GM19240 (cell line): ENCODE data around the gene ASCC1.
"Not testable (repeated sequence)": the region's sequence is repeated elsewhere in the genome, so short reads cannot be mapped to it uniquely, and the experiment has no call there.

Experiments used
- DNase-seq: peaks from one replicate; pipeline ENCODE4 v3.0.0; 2011; ENCODE audit warnings: low spot score; ENCODE audit not compliant: insufficient read length

ASCC1 gene

DNA sequence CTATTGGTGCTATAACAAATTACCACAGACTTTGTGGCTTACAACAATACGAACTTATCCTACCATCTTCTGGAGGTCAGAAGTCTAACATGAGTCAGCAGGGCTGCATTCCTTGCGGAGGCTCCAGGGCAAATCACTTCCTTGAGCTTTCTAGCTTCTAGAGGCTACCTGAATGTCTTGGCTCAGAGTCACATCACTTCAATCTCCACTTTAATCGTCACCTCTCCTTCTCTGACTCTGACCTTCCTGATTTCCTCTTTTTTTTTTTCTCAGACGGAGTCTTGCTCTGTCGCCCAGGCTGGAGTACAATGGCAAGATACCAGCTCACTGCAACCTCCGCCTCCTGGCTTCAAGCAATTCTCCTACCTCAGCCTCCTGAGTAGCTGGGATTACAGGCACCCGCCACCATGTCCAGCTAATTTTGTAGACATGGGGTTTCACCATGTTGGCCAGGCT is 44.9 kb downstream of the ASCC1 start:
- DNase-seq = no peak

GRCh38 chr10:72170733-72171132 is 45.3 kb downstream of the ASCC1 start:
- DNase-seq = no peak

- DNase-seq = no peak
Measured at GRCh38 chr10:72170263-72170662, 45.8 kb downstream of the ASCC1 start.

DNA sequence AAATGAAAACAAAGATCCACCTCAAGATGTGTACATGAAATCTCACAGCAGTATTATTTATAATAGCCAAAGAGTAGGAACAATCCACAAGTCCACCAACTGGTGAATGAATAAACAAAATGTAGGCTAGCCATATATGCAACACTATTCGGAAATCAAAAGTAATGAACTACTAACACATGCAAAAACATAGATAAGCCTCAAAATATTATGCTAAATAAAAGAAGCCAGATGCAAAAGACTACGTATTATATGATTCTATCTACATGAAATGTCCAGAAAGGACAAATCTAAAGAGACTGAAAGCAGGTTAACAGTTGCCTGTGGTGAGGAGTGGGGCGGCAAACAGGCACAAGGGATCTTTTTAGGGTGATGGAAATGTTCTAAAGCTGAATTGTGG is 49.0 kb downstream of the ASCC1 start:
- DNase-seq = no peak

- no peak for DNase-seq
Measured at GRCh38 chr10:72164617-72165016, 51.5 kb downstream of the ASCC1 start.

GRCh38 chr10:72162978-72163377 is 53.1 kb downstream of the ASCC1 start:
- no peak for DNase-seq

- DNase-seq = no peak
Measured at GRCh38 chr10:72158176-72158575, 57.9 kb downstream of the ASCC1 start.

- DNase-seq = no peak
Measured at GRCh38 chr10:72156223-72156622, 59.9 kb downstream of the ASCC1 start.

- no peak for DNase-seq
Measured at GRCh38 chr10:72152286-72152685, 63.8 kb downstream of the ASCC1 start.

DNA sequence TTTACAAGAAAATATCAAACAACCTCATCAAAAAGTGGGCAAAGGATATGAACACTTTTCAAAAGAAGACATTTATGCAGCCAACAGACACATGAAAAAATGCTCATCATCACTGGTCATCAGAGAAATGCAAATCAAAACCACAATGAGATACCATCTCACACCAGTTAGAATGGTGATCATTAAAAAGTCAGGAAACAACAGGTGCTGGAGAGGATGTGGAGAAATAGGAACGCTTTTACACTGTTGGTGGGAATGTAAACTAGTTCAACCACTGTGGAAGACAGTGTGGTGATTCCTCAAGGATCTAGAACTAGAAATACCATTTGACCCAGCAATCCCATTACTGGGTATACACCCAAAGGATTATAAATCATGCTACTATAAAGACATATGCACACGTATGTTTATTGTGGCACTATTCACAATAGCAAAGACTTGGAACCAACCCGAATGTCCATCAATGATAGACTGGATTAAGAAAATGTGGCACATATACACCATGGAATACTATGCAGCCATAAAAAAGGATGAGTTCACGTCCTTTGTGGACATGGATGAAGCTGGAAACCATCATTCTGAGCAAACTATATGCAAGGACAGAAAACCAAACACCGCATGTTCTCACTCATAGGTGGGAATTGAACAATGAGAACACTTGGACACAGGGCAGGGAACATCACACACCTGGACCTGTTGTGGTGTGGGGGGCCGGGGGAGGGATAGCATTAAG is 65.2 kb downstream of the ASCC1 start:
- not testable (repeated sequence) for DNase-seq

DNA sequence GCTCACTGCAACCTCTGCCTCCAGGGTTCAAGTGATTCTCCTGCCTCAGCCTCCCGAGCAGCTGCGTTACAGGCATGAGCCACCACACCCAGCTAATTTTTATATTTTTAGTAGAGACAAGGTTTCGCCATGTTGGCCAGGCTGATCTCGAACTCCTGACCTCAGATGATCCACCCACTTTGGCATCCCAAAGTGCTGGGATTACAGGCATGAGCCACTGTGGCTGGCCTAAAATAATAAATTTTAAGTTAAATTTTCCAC is 68.8 kb downstream of the ASCC1 start:
- not testable (repeated sequence) for DNase-seq

DNA sequence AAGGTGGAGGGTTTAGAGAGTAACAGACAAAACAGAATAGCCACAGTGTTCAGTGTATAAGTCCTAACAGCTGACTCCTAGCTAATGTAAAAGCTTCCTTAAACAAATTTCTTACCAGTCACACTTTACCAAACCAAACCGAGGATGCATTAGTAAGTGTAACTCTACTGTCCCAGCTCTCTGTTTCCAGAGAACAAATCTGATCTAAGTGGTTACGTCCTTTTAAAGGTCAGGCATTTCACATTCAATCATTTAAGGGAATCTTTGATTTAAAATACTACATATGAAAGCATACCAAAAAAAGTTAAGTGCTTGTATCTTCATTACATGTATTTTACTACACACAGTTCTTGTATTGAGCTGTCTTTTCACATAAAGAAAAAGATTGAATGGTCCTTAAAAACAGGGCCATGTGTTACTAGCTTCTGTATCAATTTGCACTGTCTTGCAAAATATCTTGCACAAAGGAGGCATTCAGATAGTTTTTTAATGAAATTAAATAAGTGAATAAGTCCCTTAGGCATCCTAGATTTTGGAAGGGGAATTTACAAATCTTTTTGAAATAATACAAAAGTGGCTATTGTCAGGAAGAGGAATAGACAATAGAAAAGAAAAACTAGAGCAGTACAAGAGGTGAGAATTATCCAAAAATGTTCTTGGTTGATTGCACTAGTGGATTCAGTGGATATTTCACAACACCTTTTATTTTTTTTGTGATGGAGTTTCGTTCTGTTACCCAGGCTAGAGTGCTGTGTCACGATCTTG is 69.3 kb downstream of the ASCC1 start:
- no peak for DNase-seq

DNA sequence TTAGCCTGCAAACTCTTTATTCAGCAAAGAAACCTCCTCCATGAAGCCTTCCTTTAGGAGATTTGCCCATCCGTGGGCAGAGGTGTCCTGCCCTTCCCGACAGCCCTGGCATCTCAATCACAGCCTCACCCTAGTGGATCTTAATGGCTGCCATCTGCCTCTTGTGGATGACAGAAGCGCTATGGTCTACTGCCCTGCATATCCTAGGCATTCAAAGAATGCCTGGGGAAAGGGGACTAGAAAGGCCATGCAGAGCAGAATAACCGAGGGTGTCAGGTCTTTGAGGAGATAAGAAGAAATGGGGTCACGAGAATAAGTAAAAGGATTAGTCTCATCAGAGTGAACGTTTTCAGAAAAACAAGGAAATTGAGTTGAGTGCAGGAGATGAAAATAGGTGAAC is 70.0 kb downstream of the ASCC1 start:
- no peak for DNase-seq

DNA sequence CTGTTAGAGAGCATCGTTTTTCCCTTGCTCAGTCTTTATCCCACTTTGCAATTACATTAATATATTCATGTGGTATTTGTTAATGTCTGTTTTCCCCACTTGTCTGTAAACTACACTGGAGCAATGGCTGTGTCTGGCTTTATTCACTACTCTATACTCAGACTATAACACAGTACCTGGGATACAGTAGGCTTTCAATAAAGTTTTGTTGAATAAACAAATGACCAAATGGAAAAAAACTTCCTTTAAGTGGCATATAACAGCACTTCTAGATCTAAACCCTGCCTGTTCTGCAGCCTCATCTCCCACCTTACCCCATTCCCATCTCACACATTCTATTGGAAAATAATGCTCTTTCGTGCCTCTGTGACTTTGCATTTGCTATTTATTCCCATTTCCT is 70.4 kb downstream of the ASCC1 start:
- no peak for DNase-seq

DNA sequence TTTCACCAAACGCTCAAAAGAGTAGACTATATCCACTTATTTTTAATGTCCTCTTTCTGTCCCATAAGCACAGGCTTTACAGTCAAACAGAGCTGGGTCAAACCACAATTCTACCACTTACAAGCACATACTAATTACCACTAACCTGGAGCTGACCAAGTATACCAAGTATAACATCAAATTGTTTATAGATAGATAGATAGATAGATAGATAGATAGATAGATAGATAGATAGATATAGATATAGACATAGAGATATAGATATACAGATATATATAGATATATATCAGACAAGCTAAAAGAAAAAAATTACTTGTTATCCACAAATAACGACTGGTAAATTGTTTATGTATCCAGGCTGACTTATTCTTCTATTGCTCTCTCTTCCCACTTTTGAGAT is 75.2 kb downstream of the ASCC1 start:
- DNase-seq = no peak

- DNase-seq = no peak
Measured at GRCh38 chr10:72140174-72140573, 75.9 kb downstream of the ASCC1 start.

DNA sequence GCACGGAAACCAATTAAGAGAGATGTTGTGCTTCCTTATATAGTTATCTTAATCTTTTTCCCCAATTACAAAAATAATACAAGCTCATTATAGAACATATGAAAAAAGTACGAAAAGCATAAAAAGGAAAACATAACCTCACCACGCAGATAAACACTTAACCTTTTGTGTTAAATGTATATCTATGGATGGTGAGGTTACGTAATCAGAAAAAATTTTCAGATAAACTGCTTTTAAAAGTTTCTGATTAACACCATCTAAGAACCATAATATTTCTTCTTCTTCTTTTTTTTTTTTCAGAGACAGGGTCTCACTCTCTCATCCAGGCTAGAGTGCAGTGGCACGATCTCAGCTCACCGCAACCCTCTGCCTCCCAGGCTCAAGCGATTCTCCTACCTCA is 78.5 kb downstream of the ASCC1 start:
- DNase-seq = no peak

DNA sequence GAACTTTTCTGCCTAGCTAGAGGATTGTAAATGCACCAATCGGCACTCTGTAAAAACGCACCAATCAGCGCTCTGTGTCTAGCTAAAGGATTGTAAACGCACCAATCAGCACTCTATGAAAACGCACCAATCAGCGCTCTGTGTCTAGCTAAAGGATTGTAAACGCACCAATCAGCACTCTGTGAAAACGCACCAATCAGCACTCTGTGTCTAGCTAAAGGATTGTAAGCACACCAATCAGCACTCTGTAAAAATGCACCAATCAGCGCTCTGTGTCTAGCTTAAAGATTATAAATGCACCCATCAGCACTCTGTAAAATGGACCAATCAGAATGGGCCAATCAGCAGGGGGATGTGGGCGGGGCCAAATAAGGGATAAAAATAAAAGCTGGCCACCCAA is 79.9 kb downstream of the ASCC1 start:
- not testable (repeated sequence) for DNase-seq

GRCh38 chr10:72134785-72135767 is 81.0 kb downstream of the ASCC1 start:
- no peak for DNase-seq

DNA sequence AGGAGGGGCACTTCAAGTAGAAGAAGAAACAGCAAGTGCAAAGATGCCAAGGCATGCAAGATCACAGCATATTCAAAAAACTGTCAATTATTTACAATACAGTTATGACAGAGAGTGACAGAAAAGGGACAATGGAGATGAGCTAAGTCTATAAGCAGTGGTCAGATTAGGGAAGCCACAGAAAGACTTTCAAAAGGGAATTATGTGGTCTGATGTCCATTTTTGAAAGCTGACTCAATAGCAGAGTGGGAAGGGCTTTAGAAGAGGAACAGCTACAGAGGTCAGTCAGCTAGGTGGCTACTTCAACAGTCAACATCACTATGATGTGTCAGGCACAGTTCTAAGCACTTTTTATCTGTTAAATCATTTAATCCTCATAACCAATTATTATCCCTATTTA is 82.6 kb downstream of the ASCC1 start:
- peak; percentile 7 for DNase-seq

GRCh38 chr10:72132854-72133253 is 83.2 kb downstream of the ASCC1 start:
- DNase-seq = no peak

DNA sequence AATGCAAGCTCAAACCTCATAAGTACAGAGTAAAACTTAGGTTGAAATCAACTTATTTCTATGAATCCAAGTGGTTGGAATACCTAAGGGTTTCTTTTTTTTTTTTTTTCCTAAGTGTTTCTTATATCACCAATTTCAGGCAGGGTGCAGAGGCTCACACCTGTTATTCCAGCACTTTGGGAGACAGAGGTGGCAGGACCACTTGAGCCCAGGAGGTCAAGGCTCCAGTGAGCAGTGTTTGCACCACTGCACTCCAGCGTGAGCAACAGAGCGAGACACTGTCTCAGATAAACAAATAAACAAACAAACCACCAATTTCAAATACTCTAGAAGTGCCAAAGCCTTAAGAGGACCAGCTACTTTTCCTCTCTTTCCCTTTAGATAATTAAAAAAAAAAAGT is 88.5 kb downstream of the ASCC1 start:
- no peak for DNase-seq
